GM21381 (cell line): ENCODE results near the gene CEP131.

Experiments used
- ATAC-seq: cut with Tn5 transposase; IDR thresholded peaks from one replicate; pipeline ENCODE4 v1.9.1; 2021; ENCODE audit warnings: mild to moderate bottlenecking, moderate library complexity; ENCODE audit not compliant: unreplicated experiment

Gene CEP131

GRCh38 chr17:81239714-81240555, 17.2 kb upstream of the CEP131 start:
- ATAC-seq: no peak

DNA sequence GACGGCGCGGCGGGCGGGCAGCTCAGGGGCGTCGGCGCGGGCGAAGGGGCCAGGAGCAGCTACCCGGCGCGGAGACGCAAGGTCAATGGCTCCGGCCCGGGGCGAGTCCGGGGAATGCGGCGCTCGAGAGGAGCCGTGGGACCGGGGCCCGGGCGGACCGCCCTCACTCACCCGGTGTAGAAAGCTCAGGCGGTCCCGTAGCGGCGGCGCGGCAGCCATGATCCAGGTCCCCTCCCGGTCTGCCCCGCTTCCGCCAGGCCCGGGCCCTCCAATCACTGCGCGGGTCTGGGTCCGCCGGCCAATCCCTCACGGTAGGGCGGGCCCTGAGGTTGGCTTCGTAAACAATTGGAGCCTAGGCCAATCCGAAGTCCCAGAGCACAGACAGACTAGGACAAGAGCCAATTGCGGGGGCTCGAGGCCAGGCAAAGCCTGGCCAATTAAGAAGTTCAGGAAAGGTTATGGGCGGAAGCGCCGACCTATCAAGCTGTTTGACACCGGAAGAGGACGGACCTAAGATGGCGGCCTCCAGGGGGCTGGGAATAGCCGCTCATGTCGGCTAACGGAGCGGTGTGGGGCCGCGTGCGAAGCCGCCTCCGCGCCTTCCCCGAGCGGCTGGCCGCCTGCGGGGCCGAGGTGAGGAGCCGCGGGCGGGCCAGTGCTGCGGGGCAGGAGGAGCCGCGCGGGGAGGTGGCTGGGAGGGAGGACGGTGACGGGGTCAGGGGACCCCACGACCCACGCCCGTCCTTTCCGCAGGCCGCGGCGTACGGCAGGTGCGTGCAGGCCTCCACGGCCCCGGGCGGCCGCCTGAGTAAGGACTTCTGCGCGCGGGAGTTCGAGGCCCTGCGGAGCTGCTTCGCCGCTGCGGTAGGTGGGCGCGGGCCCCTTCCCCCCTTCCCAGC, 16.3 kb upstream of the CEP131 start, which contains the start of the genes NDUFAF8 and TEPSIN:
NDUFAF8 (plus strand) TSS at position 504 of the 899 bp plus-strand sequence; CDS start at position 550, 46 bp downstream.
TEPSIN (minus strand) TSS at position 241 of the 899 bp plus-strand sequence; CDS start at position 219, 22 bp downstream.
- peak; percentile 91 for ATAC-seq

DNA sequence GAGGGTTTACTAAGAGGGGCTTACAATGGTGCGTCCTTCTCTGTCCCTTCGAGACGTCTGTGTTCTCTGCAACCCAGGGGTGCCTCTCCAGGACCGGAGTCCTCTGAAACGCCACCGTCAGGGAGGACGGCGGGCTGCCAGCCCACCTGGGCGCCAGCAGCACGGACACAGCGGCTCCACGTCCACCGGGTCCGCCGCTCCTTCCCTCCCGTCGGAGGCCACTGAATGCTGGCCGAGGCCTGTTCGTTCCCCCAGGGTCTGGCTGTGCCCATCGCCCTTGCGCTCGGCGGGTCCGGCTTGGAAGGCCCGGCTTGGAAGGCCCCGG, 15.7 kb upstream of the CEP131 start:
- peak; percentile 1 for ATAC-seq

DNA sequence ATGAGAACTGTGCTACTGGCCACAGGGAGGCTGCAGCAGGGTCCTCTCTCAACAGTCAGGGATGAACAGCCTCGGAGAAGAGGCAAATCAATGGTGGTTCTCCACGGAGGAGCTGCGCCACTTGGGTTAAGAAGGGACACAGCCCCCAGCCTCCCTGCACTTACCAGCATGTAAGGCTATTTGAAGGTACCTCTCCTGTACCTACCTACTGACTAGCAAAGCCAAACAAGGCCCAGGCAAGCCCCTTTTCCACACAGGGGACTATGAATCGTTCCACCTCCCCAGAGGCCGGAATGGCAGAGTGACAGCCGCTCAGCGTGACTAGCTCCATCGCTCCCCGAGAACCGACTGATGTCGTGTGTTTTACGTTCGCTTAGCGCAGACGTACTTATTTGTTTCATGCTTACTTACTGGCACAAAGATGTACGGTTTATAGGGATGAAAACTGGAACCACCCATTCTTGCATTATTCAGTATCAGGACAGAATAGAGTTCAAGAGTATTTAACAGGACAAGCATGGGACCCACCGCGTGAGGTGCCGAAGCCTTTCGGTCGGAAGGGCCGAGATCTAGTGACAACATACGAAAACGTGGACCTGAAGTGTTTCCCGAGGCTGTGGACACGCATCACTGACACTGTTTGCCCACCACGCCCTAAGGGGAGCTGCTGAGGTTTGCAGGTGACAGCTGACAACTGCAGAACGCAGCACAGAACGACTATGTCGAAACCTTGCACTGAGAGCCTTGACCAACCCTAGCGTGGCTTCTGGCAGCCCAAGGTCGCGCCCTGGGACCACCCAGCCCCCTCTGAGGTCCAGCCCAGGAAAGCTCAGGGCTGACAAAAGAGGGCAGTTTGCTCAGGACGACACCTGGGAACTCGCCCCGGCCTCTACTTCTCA, 15.1 kb upstream of the CEP131 start:
- no peak for ATAC-seq

- ATAC-seq: no peak
Observed at GRCh38 chr17:81236784-81237183, 14.0 kb upstream of the CEP131 start.

DNA sequence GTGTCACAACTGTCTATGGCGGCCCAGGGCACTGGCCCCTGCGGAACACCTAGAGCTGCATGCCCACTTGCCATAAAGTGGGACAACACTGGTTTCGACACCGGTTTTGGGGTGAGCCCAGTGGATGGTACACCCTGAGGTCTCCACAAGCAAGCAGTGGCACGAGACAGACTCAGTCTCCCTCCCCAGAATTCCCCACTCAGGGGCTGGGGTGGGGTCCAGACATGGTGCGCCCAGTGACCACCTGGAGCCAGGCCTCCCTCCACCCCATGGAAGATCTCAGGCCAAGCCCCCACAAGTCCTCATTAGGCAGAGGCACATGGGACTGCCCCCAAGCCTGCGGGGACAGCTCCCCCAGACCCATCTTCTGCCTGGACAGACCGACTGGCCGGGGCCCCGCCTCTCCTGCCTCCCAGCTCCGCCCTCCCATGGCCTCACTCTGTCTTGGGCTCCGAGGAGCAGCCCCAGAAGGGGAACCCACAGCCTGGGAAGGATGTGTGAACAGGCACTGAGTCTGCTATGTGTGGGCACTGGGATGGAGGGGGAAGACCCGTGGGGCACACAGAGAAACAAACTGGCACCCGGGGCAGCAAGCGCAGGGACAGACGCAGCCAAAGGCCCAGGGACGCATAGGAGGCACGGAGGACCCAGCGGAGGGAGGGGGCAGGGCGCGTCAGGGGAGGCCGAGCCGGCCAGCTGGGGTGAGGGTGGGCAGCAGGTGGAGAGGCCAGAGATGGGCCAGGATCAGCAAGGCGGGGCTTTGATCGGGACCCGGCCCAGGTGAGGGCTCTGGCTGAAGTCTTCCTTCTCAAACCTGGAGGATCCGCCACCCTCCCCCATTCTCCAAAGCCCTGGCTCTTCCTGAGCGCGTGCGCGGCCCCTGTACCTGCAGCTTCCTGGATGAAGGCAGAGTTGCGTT, 13.3 kb upstream of the CEP131 start:
- no peak for ATAC-seq

DNA sequence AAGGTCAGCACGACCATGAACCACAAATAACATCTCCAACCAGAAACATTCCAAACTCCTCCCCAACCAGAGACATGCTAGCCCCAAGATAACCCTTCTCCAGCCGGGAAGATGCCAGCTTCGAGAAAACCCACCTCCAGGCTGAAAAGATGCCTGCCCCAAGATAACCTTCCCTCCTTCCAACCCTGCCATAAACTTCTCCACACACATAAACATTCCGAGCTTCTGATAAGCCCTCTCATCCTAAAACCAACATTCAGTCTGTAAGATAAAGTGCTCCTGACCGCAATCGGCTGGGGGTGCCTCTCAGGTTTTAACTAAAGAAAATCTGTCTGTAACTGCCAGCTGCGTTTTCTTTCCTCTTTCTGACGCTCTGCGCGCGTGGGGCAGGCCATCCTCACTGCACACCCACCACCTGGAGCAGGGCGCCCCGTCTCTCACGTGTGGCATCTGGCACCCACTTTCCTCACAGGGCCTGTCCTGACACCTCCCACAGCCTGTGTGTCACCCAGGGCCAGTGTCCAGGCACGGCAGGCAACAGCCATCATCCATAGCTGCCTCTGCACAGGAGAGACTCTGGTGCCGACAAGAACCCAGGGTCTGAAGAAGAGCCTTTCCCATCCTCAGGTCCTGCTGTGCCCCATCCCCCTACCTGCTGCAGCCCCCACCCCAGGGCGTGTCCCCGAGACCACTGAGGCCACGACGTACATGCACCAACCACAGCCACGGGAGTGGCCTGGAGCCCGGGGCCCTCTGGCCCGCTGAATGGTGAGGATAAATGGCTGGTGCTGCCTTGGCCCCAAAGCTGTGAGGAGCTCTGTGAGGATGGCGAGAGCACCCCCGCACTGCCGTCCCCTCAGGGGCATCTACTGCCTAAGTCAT, 12.4 kb upstream of the CEP131 start:
- no peak for ATAC-seq

DNA sequence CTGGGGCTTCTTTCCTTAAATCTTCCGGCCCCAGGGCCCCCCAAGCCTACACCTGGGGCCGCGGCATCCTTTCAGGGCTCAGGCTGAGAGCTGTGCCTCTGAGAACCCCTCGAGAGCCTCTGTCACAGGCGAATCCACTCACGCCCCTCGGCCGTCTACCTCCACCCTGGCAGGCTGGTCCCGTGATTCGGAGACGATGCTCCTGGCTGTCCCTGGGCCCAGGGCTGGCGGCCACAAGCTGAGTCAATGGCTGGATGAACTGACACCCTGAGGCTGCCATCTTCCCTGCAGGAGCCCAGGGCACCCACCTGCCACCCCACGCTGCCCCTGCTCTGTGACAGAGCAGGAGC, 11.7 kb upstream of the CEP131 start:
- no peak for ATAC-seq

DNA sequence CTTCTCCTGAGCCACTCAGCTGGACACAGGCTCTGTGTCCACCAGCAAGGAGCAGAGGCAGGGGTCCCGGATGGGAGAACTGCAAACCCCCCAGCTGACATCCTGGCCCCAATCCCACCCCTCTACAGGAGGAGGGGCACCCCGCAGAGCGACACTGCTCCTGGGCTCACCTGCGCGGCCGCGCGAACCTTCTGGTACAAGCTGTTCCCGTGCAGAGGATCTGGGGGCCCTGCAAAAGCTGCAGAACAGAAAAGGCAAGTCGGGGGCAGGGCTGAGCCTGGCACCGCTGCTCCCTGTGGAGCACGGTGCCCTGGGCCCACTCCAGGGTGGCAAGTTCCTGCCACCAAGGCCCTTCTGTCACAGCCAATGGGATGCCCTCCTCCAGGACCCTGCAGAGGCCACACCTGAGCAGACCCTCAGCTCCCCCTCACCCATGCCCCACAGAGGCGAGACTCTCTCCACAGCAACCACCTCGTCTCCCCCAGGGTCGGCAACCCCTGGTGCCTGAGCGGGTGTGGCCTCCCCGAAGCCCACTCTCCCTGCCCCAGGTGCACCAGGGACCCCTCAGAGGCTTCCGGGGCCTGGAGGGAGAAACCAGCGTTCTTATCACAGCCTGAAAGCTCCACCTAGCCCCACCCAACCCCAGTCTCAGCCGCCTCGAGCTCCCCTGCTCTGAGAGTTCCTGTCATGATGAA, 11.2 kb upstream of the CEP131 start:
- ATAC-seq: no peak

- ATAC-seq: no peak
Observed at GRCh38 chr17:81233316-81233715, 10.6 kb upstream of the CEP131 start.

- ATAC-seq: no peak
Observed at GRCh38 chr17:81232616-81233241, 10.0 kb upstream of the CEP131 start.

DNA sequence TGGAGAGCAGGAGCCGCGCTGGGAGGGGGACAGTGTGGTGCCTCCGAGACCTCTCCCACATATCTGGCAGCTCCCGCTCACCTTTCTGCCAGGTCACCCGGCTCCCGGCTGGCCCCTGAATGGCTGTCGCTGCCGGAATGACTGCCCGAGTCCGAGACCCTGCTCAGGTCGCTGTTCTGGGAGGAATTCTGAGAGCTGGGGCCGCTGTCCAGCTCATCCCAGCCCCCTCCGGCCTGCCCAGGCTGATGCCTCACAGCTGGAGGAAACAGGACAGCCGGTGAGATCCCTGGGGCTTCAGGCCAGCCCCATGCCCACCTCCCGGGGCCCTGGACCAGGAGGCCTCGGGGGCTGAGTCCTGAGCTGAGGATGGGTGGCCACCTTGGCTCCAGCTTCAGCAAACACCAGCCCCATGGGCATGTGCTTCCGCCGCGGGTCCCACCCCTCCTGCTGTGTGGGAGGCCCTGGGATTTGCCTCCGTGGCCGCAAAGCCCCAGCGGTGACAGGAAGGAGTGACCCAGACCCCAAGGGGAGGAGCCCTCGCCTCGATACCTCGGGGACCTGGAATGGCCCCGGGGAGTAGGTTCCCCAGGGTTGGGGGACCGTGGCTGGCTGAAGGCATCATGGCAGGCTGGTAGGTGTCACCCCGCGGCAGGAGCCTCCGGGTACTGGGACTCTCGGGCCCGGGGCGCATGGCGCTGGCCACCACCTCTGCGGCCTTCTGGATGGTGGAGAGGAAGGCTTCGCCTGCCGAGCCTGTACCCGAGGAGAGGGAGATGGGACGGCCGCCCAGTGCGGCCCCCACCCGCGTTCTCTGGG, 9.2 kb upstream of the CEP131 start:
- ATAC-seq: no peak

- no peak for ATAC-seq
Observed at GRCh38 chr17:81231121-81231645, 8.4 kb upstream of the CEP131 start.

GRCh38 chr17:81230043-81230820, 7.5 kb upstream of the CEP131 start:
- ATAC-seq: no peak

GRCh38 chr17:81229666-81229920, 6.8 kb upstream of the CEP131 start:
- no peak for ATAC-seq
